OCI-LY1 (cell line): ENCODE data around the gene IMPDH2.

ENCODE experiments used
- H2AFZ ChIP-seq: fragments of 200-600 bp; sonication (generic), shearing (Covaris generic); 2 replicates; pipeline ENCODE4 v1.6.0; 2014; ENCODE audit warnings: antibody characterized with exemption, mild to moderate bottlenecking, low read length
- H3F3A ChIP-seq: fragments of 200-600 bp; sonication (generic), shearing (Covaris generic); 2 replicates; pipeline ENCODE4 v1.6.0; 2014; ENCODE audit warnings: mild to moderate bottlenecking, antibody characterized with exemption, low read length, moderate library complexity; ENCODE audit not compliant: insufficient read depth
- H3K27ac ChIP-seq: fragments of 200-600 bp; sonication (generic); 2 replicates; pipeline ENCODE4 v1.5.1; 2014; ENCODE audit warnings: low read length, mixed run types, mild to moderate bottlenecking, low read depth; ENCODE audit not compliant: poor library complexity, severe bottlenecking
- H3K27me3 ChIP-seq: fragments of 200-600 bp; sonication (generic); 2 replicates; pipeline ENCODE4 v1.6.0; 2014; ENCODE audit warnings: antibody characterized with exemption, mild to moderate bottlenecking, low read length, moderate library complexity; ENCODE audit not compliant: insufficient read depth
- H3K36me3 ChIP-seq: fragments of 200-600 bp; sonication (generic); 2 replicates; pipeline ENCODE4 v1.6.1; 2014; ENCODE audit warnings: mild to moderate bottlenecking, antibody characterized with exemption, low read length, moderate library complexity, mixed read lengths; ENCODE audit not compliant: insufficient read depth
- H3K4me1 ChIP-seq: fragments of 200-600 bp; sonication (generic); 2 replicates; pipeline ENCODE4 v1.5.1; 2014; ENCODE audit warnings: mild to moderate bottlenecking, low read length, moderate library complexity; ENCODE audit not compliant: insufficient read depth, severe bottlenecking
- H3K4me2 ChIP-seq: fragments of 200-600 bp; sonication (generic), shearing (Covaris generic); 2 replicates; pipeline ENCODE4 v1.6.1; 2014; ENCODE audit warnings: low read length
- H3K4me3 ChIP-seq: fragments of 200-600 bp; sonication (generic); 2 replicates; pipeline ENCODE4 v1.5.1; 2014; ENCODE audit warnings: low read length, low read depth, mild to moderate bottlenecking, mixed read lengths; ENCODE audit not compliant: poor library complexity, severe bottlenecking
- H3K79me2 ChIP-seq: fragments of 200-600 bp; shearing (Covaris generic); 2 replicates; pipeline ENCODE4 v1.6.1; 2016; ENCODE audit warnings: mixed run types, low read length, mixed read lengths; ENCODE audit not compliant: insufficient read depth
- H3K9ac ChIP-seq: fragments of 200-600 bp; sonication (generic), shearing (Covaris generic); 2 replicates; pipeline ENCODE4 v1.6.1; 2014; ENCODE audit warnings: mild to moderate bottlenecking, low read length, mixed read lengths
- H3K9me2 ChIP-seq: fragments of 200-600 bp; sonication (generic), shearing (Covaris generic); 2 replicates; pipeline ENCODE4 v1.6.1; 2014; ENCODE audit warnings: low read depth, mild to moderate bottlenecking, low read length, mixed read lengths
- H3K9me3 ChIP-seq: fragments of 200-600 bp; shearing (Covaris generic); 2 replicates; pipeline ENCODE4 v1.6.1; 2014; ENCODE audit warnings: low read length, mixed read lengths
- H4K20me1 ChIP-seq: fragments of 200-600 bp; sonication (generic), shearing (Covaris generic); 2 replicates; pipeline ENCODE4 v1.6.0; 2016; ENCODE audit warnings: mild to moderate bottlenecking, low read length; ENCODE audit not compliant: insufficient read depth
- CTCF ChIP-seq: fragments of 200-600 bp; sonication (generic), shearing (Covaris generic); IDR thresholded peaks from 2 replicates; pipeline ENCODE4 v1.5.1; 2017; ENCODE audit warnings: mild to moderate bottlenecking, antibody characterized with exemption, low read length, moderate library complexity, mixed read lengths
- EZH2 ChIP-seq: fragments of 200-600 bp; sonication (generic), shearing (Covaris generic); IDR thresholded peaks from 2 replicates; pipeline ENCODE4 v1.8.0; 2017; ENCODE audit warnings: borderline replicate concordance, mixed run types, mild to moderate bottlenecking, antibody characterized with exemption, low read length, moderate library complexity, mixed read lengths

The IMPDH2 gene

DNA sequence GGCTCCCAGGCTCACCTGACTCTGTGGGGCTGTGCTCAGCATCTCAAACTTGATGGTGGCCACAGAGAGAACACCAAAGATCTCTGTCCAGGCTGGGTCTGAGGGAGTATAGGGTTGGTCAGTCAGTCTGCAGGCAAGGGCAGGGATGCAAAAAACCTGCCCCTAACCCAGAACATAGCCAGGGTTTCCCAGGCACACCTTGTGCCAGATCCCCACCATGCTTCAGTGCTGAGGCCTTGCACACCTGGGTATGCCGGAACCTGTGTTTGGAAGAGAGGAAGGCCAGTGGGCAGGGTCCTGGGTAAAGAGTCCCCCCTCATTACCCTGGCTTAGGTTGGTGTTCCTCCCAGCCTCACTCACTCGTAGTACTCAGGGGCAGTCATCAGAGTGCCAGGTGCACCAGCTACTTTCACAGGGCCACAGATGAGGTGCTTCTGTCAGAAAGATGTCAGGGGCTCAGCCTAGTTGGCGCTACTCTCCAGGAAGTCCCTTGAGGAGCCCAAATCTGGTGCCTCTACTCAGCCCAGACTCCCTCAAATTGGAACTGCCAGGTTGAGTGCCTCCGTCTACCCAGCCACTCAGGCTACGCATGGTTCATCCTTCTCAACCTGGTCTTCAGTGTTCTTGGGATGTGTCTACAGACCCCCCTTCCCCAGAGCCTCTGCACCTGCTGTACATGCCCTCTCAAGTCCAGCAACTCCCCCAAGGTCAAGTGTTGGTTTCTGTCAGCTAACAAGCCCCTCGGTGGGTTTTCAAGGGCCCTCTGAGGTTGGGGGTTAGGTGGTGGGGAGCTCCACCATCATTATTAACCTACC is 12.6 kb downstream of the IMPDH2 start:
- Histone ChIP-seq H3K9me2 (no peaks in the 10 kb centered on the region), H3K27ac (peak overlapping the region; percentile 96), H4K20me1 (no peaks in the 10 kb centered on the region), H2AFZ (no peak overlapping the region), H3K36me3 (peaks cover 44% of the 10 kb centered on the region), H3K9me3 (no peaks in the 10 kb centered on the region), H3F3A (0 out of 2 replicates have a peak, but pooled peaks cover 8% of the 10 kb centered on the region), H3K9ac (no peak overlapping the region), H3K79me2 (peaks cover 13% of the 10 kb centered on the region; the same call in 1 of the 2 replicates), H3K27me3 (no peaks in the 10 kb centered on the region), H3K4me3 (no peak overlapping the region), H3K4me2 (peak overlapping the region; percentile 98; the same call in 1 of the 2 replicates), H3K4me1 (peaks cover 27% of the 10 kb centered on the region)
- TF ChIP-seq CTCF, result no peak
- no peak for TF ChIP-seq EZH2

DNA sequence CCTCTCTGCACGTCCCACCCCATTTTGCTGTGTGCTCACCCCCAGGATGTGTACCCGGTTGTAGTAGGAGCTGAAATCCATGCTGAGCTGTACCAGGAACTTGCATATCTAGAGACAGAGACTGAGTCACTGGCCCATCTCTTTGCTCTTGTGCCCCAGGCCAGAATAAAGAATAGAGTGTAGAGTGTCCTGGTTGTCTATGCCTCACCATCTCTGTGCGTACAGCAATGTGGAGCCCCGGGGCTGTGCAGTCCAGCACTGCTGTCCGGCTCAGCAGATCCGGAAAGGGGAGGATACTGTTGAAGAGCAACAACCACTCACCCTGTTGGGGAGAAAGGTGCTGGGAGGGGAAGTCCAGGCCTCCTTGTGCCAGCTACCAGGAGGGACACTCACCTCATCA is 13.4 kb downstream of the IMPDH2 start:
- TF ChIP-seq CTCF, result no peak
- TF ChIP-seq EZH2, result no peak
- no peak overlapping the region for H2AFZ ChIP-seq

DNA sequence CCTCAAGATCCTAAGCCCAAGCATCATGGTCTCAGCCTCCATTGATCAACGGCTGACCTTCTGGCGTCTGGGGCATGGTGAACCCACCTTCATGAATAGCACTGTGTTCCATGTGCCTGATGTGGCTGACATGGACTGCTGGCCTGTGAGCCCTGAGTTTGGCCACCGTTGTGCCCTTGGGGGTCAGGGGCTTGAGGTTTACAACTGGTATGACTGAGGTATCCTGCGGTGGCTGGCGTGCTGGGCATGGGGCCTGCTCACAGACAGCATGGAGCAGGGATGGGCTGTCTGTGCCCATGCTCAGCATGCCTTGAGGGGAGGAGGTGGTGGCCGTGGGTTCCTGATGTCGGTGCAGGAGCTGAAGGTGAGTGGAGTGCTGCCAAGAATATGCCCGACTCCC is 14.1 kb downstream of the IMPDH2 start:
- Histone ChIP-seq H3K4me1 (peaks cover 25% of the 10 kb centered on the region), H2AFZ (no peak overlapping the region), H3K79me2 (peaks cover 6% of the 10 kb centered on the region; the same call in 1 of the 2 replicates), H3K4me3 (no peak overlapping the region), H3F3A (0 out of 2 replicates have a peak, but pooled peaks cover 8% of the 10 kb centered on the region), H3K4me2 (no peak overlapping the region), H3K36me3 (peaks cover 47% of the 10 kb centered on the region), H3K27ac (no peak overlapping the region), H4K20me1 (no peaks in the 10 kb centered on the region), H3K9me3 (no peaks in the 10 kb centered on the region), H3K9me2 (no peaks in the 10 kb centered on the region), H3K27me3 (no peaks in the 10 kb centered on the region), H3K9ac (no peak overlapping the region)
- no peak for TF ChIP-seq CTCF
- TF ChIP-seq EZH2, result no peak

More for the DNA sequence above, 13.4 kb downstream of the IMPDH2 start:
- Histone ChIP-seq H3K27me3 (no peaks in the 10 kb centered on the region), H3K4me1 (peaks cover 27% of the 10 kb centered on the region), H3K9ac (no peak overlapping the region), H4K20me1 (no peaks in the 10 kb centered on the region), H3K79me2 (peaks cover 13% of the 10 kb centered on the region; the same call in 1 of the 2 replicates), H3K4me2 (no peak overlapping the region), H3K27ac (no peak overlapping the region), H3F3A (0 out of 2 replicates have a peak, but pooled peaks cover 8% of the 10 kb centered on the region), H3K9me2 (no peaks in the 10 kb centered on the region), H3K9me3 (no peaks in the 10 kb centered on the region), H3K4me3 (no peak overlapping the region), H3K36me3 (peaks cover 47% of the 10 kb centered on the region)
